KOPT-K1 (cell line): ENCODE measurements around the gene JAG2.

Experiments used
- H3K27ac ChIP-seq: fragments of 200-600 bp; sonication (generic); 2 replicates; pipeline ENCODE4 v1.5.1; 2016; ENCODE audit warnings: antibody characterized with exemption, mild to moderate bottlenecking, low read depth, low read length; ENCODE audit not compliant: poor library complexity, severe bottlenecking
- H3K36me3 ChIP-seq: fragments of 200-600 bp; sonication (generic); 2 replicates; pipeline ENCODE4 v1.5.1; 2017; ENCODE audit warnings: antibody characterized with exemption, mild to moderate bottlenecking, low read length, moderate library complexity; ENCODE audit not compliant: insufficient read depth
- H3K9me3 ChIP-seq: fragments of 200-600 bp; sonication (generic); 2 replicates; pipeline ENCODE4 v1.5.1; 2017; ENCODE audit warnings: antibody characterized with exemption, low read length, mild to moderate bottlenecking; ENCODE audit not compliant: insufficient read depth, poor library complexity, severe bottlenecking

Gene JAG2

DNA sequence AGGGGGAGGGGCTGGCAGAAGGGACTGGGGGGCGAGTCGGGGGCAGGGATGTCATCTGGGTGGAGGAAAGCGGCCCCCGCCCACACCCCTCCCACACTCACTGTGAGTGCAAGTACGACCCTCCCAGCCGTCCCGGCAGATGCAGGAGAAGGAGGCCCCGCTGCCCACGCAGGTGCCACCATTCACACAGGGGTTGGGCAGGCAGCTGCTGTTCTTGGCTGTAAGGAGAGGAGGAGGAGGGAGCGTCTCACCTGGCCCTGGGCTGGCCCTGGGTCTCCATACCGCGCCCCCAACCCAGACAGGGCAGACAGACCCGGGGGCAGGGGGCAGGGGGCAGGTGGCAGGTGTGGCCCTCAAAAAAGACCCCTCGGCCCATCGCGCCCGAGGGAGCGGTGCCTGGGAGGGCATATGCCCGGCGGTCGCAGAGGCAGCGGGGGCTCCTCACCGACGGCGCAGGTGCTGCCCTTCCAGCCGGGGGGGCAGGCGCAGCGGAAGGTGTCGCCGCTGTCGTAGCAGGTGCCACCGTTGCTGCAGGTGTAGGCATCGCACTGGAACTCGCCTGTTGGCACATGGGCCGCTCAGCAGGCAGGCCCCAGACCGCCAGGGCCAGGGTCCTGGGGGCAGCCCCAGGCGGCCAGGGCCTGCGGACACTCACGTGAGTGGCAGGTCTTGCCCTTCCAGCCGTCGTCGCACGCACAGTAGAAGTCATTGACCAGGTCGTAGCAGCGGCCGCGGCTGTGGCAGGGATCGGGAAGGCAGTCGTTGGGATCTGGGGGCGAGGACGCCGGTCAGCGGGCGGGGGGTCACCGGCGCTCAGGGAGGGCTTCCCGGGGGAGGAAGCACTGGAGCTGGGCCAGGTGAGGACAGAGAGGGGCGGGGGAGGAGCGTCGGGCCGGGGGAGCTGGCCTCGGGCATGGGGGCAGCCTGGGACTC lies 20.6 kb downstream of the JAG2 start:
- no peaks in the 10 kb centered on the region for H3K36me3 ChIP-seq

DNA sequence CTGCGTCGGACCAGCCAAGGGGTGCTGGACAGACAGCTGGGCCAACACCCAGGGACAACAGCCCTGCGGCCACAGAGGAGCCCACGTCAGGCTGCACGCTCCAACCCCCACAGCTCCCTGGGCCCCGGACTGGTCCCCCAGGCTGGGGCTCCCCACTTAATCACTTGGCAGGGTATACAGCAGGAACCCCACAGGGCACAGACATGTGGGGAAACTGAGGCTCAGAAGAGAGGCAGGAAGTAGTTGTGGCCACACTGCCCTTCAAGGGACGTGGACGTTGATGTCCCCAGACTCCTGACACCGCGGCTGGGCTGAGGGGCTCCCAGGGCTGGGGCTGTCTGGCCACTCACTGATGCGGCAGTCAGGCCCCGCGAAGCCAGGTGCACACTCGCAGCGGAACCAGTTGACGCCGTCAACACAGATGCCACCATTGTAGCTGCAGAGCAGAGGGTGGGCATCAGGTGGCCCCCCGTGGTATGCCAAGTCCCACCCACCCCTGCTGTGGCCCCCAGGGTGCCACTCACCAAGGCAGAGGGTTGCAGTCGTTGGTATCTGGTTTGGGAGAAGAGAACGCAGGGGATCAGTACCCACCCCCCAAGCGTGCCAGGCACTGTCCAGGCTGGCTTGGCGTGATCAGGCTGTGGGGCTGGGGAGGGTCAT lies 21.5 kb downstream of the JAG2 start:
- H3K36me3 ChIP-seq: no peaks in the 10 kb centered on the region
- no peak overlapping the region for H3K27ac ChIP-seq
- no peaks in the 10 kb centered on the region for H3K9me3 ChIP-seq

More for the DNA sequence above, 20.6 kb downstream of the JAG2 start:
- Histone ChIP-seq H3K9me3 (no peaks in the 10 kb centered on the region), H3K27ac (no peak overlapping the region)

DNA sequence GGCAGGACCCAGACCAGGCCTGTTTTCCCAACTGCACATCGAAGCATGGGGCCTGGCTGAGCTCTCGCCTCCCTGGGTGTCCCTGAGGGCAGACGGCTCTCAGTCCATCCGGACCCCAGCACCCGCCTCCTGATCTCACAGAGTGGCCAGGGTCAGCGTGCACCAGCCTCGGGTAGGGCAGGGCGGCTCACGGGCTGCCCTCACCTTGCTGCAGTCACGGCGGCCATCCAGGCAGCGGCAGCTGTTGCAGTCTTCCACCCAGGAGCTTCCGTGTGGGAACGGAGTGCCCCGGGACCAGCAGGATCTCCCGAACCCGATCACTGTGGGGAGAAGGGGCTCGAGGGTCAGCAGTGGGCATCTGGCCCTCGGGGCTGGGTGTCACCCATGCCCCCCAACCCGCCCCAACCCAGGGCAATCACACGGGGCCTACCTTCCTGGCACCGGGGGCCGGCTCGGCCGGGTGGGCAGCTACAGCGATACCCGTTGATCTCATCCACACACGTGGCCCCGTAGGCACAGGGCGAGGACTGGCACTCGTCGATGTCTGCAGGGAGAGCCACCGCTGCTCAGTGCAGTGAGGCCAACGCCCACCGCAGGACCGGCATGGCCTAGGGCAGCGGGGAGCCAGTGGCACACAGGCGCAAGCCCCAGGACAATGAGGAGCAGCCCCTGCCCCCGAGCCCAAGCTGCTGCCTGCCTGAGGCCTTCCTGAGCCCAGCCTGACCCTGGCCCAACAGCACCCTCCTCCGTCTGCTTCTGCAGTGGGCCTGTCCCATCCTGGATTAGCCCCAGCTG lies 22.2 kb downstream of the JAG2 start:
- Histone ChIP-seq H3K9me3 (no peaks in the 10 kb centered on the region), H3K36me3 (no peaks in the 10 kb centered on the region), H3K27ac (no peak overlapping the region)

DNA sequence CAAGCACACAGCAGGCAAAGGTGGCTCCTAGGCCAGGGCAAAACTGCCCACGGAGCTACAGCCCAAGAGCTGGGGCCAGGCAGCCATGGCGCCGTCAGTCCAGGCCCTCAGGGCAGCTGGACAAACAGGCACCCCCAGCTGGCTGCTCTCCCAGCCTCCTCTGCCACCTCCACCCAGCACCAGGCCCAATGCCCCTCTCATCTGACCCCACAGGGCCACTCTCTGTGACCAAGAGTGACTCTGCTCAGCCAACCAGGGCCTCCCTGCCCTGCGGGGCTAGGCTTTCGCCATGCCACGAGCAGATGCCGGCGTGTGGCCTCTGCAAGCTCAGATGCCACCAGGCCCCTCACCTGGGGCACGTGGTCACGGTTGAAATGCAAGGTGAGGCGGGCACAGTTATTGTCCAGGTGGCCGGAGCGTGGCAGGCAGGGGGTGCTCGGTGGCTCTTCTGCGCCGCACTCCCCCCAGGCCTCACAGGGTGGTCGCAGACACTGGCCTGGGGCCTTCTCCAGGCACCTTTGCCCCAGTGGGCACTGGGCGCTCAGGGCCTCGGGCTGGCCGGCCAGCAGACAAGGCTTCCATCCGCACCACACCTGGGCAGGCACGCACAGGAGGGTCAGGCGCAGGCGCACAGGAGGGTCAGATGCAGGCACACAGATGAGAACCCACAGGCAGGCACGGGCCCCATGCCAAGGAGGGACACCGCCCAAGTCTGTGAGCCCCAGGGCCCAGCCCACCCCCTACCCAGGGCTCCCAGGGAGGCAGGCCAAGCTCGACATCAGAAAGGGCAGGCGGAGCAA lies 23.0 kb downstream of the JAG2 start:
- peaks cover 4% of the 10 kb centered on the region for H3K9me3 ChIP-seq
- no peaks in the 10 kb centered on the region for H3K36me3 ChIP-seq
- no peak overlapping the region for H3K27ac ChIP-seq

DNA sequence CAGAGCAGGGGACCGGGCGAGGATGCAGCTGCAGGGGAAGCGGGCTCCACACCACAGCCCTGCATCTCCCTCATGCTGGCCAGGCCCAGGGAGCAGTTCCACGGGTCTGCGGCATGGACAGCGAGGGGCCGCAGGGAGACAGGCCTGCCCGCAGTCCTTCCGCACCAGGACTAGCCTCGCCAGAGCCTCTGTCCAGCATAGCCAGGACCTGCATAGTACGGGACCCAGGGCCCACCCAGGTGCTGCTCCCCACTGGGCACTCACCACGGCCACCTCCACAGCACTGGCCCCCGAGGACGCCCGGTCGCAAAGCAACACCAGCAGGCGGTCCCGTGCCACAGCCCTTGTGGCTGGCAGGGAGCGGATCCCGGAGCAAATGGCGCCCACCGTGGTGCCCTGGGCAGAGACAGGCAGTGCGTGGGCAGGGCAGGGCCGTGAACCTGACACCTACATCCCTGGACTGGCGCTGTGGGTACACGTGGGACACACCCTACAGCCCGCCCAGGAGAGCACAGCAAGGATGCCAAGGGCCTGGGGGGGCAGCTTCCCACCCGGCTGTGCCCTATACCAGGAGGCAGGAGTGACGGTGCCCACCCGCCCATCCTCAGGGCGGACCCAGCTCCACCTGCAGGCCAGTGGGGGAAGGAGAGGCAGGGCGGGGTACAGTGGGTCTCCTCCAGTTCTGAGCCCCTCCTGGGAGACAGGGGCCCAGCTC lies 23.8 kb downstream of the JAG2 start:
- H3K9me3 ChIP-seq: peaks cover 11% of the 10 kb centered on the region
- H3K27ac ChIP-seq: no peak overlapping the region
- H3K36me3 ChIP-seq: no peaks in the 10 kb centered on the region

DNA sequence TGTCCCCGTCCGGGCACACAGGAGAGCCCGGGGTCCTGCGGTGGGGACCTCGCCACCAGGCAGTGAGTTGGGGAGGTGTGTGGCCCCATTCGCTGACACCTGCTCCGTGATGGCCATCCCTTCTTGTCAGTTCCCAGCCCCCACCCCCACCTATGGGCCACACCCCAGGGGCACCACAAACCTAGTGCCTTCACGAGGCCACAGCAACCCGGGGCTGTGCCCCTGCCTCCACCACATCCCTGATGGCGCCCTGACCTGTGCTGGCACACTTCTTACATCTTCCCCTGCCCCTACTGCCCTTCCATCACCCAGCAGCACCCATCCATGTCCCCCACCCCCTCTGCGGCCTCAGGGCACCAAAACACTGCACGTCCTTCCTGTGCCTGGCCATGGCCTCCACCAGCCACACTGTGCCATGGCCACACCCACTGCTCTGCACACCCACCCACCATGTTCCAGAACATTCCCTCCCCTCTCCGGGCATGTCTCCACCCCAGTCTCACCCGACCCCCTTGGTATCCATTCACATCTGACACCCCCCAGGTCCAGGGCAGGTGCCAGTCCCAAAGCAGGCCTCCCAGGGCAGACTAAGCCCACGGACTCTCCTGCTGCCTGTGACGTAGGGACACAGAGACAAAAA lies 24.4 kb downstream of the JAG2 start:
- Histone ChIP-seq H3K36me3 (no peaks in the 10 kb centered on the region), H3K9me3 (peaks cover 18% of the 10 kb centered on the region), H3K27ac (no peak overlapping the region)

DNA sequence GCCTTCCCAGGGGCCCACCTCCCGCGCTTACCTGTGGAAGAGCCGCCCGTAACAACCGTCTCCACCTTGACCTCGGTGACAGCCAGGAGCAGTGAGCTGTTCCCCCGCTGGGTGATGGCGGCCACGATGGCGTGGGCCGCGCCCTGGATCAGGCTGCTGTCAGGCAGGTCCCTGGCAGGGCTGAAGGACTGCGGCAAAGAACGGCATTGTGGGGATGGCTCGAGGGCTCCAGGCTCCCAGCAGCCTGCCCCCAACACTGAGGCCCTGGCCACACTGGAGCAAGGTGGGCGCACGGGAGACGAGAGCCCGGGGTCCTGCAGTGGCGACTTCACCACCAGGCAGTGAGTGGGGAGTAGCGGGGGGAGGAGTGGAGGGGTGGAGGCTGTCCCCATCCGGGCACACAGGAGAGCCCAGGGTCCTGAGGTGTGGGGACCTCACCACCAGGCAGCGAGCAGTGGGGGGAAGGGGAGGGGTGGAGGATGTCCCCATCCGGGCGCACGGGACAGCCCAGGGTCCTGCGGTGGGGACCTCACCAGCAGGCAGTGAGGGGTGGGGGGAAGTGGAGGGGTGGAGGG lies 25.0 kb downstream of the JAG2 start:
- H3K36me3 ChIP-seq: no peaks in the 10 kb centered on the region
- no peak overlapping the region for H3K27ac ChIP-seq
- peaks cover 19% of the 10 kb centered on the region for H3K9me3 ChIP-seq

DNA sequence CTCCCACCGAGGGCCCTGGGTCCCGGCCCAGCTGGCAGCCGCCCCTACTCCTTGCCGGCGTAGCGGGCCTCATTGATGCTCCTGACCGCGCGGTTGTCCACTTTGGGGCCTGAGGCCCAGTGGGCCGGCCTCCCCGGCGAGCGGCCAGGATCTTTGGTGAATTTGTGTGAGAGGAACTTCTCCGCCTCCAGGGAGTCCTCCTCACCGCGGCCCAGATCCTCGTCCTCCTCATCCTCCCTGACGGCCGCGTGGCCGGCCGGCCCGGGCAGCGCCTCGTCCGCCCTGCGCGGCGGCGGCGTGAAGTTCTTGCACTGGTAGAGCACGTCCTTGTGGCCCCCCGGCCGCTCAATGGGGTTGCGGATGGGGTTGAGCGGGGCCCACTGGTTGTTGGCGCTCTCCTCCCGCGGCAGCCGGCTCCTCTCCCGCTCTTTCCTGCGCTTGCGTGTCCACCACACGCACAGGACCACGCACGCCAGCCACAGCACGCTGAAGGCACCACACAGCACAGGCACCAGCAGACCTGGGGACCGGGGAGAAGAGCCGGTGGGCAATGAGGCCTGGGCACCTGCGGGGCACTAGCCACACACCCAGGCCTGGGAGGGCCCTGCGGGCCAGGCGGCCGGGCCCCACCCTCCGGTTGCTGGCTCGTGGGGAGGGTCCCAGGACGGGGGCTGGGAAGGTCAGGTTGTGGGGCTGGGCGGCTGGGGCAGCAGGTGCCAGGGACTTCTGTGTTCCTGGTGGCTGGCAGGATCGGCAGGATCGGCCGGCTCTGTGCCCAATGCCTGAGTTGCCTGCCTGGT lies 25.7 kb downstream of the JAG2 start:
- H3K27ac ChIP-seq: no peak overlapping the region
- H3K36me3 ChIP-seq: no peaks in the 10 kb centered on the region
- H3K9me3 ChIP-seq: peaks cover 26% of the 10 kb centered on the region

GRCh38 chr14:105141486-105142281 lies 26.9 kb downstream of the JAG2 start:
- Histone ChIP-seq H3K27ac (no peak overlapping the region), H3K36me3 (no peaks in the 10 kb centered on the region), H3K9me3 (peaks cover 27% of the 10 kb centered on the region)

DNA sequence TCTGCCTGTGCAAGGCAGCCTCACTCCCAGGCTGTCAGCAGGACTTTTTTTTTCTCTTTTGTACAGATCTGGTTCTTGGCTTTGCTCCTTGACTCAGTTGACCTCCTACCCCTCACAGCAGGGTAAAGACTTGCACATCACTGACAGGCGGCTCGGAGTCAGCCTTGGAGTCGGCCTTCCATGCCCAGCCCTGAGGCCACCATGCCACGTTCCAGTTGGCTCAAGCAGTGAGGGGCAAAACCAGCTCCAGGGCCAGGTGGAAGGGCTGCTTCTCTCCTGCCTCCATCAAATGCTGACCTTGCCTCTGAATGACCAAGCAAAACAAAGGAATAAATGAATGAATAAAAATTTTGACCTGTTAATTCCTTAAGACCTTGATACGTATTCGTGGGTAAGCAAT lies 27.6 kb downstream of the JAG2 start:
- Histone ChIP-seq H3K27ac (no peak overlapping the region), H3K36me3 (no peaks in the 10 kb centered on the region), H3K9me3 (peaks cover 27% of the 10 kb centered on the region)

- Histone ChIP-seq H3K9me3 (peaks cover 27% of the 10 kb centered on the region), H3K27ac (no peak overlapping the region), H3K36me3 (no peaks in the 10 kb centered on the region)
These were observed 28.0 kb downstream of the JAG2 start for GRCh38 chr14:105140581-105140980.

GRCh38 chr14:105139831-105140239 lies 28.7 kb downstream of the JAG2 start:
- H3K27ac ChIP-seq: no peak overlapping the region
- no peaks in the 10 kb centered on the region for H3K36me3 ChIP-seq
- peaks cover 27% of the 10 kb centered on the region for H3K9me3 ChIP-seq
